Measurements from ENCODE around the gene ARID3B.

- TF ChIP-seq CTCF (IDR thresholded peaks at IDR 0.05 in 2 of 3, conservative IDR thresholded peaks at IDR 0.05 in 1 of 3; ENCODE audit: borderline replicate concordance in 1 of 3, insufficient read depth in 1 of 3, low read depth in 2 of 3, low read length in 2 of 3) (no peak), MAX (IDR thresholded peaks at IDR 0.05) (no peak), POLR2A (IDR thresholded peaks at IDR 0.05; ENCODE audit: borderline replicate concordance, extremely low read depth, insufficient read depth, insufficient read length) (no peak), EZH2 (IDR thresholded peaks at IDR 0.05) (no peak), REST (IDR thresholded peaks at IDR 0.05; ENCODE audit: low read depth) (no peak), ZFX (IDR thresholded peaks at IDR 0.05) (no peak)
Observed at GRCh38 chr15:74543043-74543422, 2.0 kb downstream of the ARID3B start.
